Stomach (tissue), 9 donors: ENCODE measurements around the gene KSR2. TPM values are rescaled to one million over a fixed set of nuclear protein-coding genes. Genes with fewer than 3 reads are reported as not detected.

ENCODE experiments used
- DNase-seq, 2 donors: peaks; one replicate each; pipeline versions ENCODE4 v3.0.0 to v3.0.0-alpha.2; 2013 to 2019
- H3K27ac ChIP-seq, 5 donors: fragments of 200-600 bp in 4 of 5; sonication (generic) in 4 of 5; one replicate each; pipeline ENCODE4 v1.5.1; 2013 to 2019; ENCODE audit warnings: mild to moderate bottlenecking in 1 of 5, moderate library complexity in 1 of 5
- H3K27me3 ChIP-seq, 3 donors: fragments of 200-600 bp; sonication (generic); one replicate each; pipeline ENCODE4 v1.5.1; 2017 to 2019; ENCODE audit warnings: mixed run types in 1 of 3
- H3K36me3 ChIP-seq, 4 donors: fragments of 200-600 bp; sonication (generic); 1 replicate in 3 of 4; 2 replicates in 1 of 4; pipeline ENCODE4 v1.5.1; 2016 to 2019
- H3K4me1 ChIP-seq, 4 donors: fragments of 200-600 bp; sonication (generic); one replicate each; pipeline ENCODE4 v1.5.1; 2016 to 2019
- H3K4me3 ChIP-seq, 4 donors: fragments of 200-600 bp; sonication (generic) in 3 of 4; one replicate each; pipeline ENCODE4 v1.5.1; 2016 to 2019; ENCODE audit warnings: mild to moderate bottlenecking in 1 of 4
- H3K9me3 ChIP-seq, 4 donors: fragments of 200-600 bp; sonication (generic); one replicate each; pipeline ENCODE4 v1.5.1; 2016 to 2019
- CTCF ChIP-seq, 7 experiments: fragments of 450-650 bp in 4 of 7; fragments of 200-600 bp in 3 of 7; sonication (generic) in 3 of 7; IDR thresholded peaks; one replicate each; pipeline ENCODE4 v1.5.1; 2016 to 2019; ENCODE audit warnings: antibody characterized with exemption in 7 of 7, control low read depth in 2 of 7, mild to moderate bottlenecking in 1 of 7
- EP300 ChIP-seq: sonication (generic); formaldehyde crosslinking; IDR thresholded peaks from one replicate; pipeline ENCODE4 v1.6.1; 2017; ENCODE audit warnings: antibody characterized with exemption
- POLR2A ChIP-seq, 4 donors: fragments of 450-650 bp; IDR thresholded peaks; one replicate each; pipeline ENCODE4 v1.6.1; 2016; ENCODE audit warnings: antibody characterized with exemption in 4 of 4, control low read depth in 2 of 4, mild to moderate bottlenecking in 1 of 4, moderate library complexity in 1 of 4
- POLR2AphosphoS5 ChIP-seq, 3 donors: sonication (generic); formaldehyde crosslinking; IDR thresholded peaks; one replicate each; pipeline ENCODE4 v1.6.1; 2016; ENCODE audit warnings: antibody characterized with exemption in 3 of 3
- WGBS, 5 donors: extraction: QIAGEN DNeasy Blood & Tissue Kit in 3 of 5; methylation state at CpG; one replicate each; pipeline versions ENCODE4 v1.1.5 to v1.1.7; 2013 to 2018; 5-methylcytosine and 5-hydroxymethylcytosine counted together
- intact Hi-C: fragments of 100-400 bp; cut with DNase I; formaldehyde crosslinking; loops from one replicate; pipeline ENCODE4 v1.15.1; 2023; ENCODE audit warnings: low total_unique reads
- polyA plus RNA-seq, 3 donors: library from polyadenylated mRNA; stranded (reverse); fragments of 200-250 nt; gene quantifications; one replicate each; pipeline ENCODE4 v1.2.3, GENCODE V29; 2013
- total RNA-seq, 5 donors: library from RNA; depleted of rRNA; stranded (reverse); fragments of >200 nt; gene quantifications; one replicate each; pipeline versions ENCODE4 v1.1.0 to v1.2.3, GENCODE V29; 2014 to 2016
- donor health status: healthy with polysubstance abuse.
- donor health status: Bipolar disorder and iron deficiency.
- donor health status: healthy.

Gene KSR2
- total and polyA plus RNA-seq, 8 donors: 0.03 to 1.4 (median 0.26) TPM; not detected in 2

GRCh38 chr12:117467588-117467987 lies 501.2 kb downstream of the KSR2 start:
- Histone ChIP-seq H3K4me1 (no peaks in the 10 kb centered on the region), H3K27ac (no peak overlapping the region), H3K27me3 (peaks cover 0 to 3% (median 0%) of the 10 kb centered on the region in 3 donors), H3K4me3 (no peak overlapping the region), H3K36me3 (no peaks in the 10 kb centered on the region), H3K9me3 (peaks cover 0 to 8% (median 6%) of the 10 kb centered on the region in 4 donors)
- no peak for DNase-seq
- no peak for TF ChIP-seq CTCF (IDR thresholded peaks at IDR 0.05)
- TF ChIP-seq POLR2AphosphoS5 (IDR thresholded peaks at IDR 0.05): no peak
- TF ChIP-seq EP300: no peak
- TF ChIP-seq POLR2A (IDR thresholded peaks at IDR 0.05): no peak
- intact Hi-C loops: no loop called here

GRCh38 chr12:117466677-117467362 lies 502.0 kb downstream of the KSR2 start:
- Histone ChIP-seq H3K4me1 (no peaks in the 10 kb centered on the region), H3K27ac (no peak overlapping the region), H3K9me3 (peaks cover 0 to 8% (median 6%) of the 10 kb centered on the region in 4 donors), H3K36me3 (no peaks in the 10 kb centered on the region), H3K27me3 (peaks cover 0 to 3% (median 0%) of the 10 kb centered on the region in 3 donors), H3K4me3 (no peak overlapping the region)
- TF ChIP-seq CTCF (IDR thresholded peaks at IDR 0.05) (no peak), EP300 (no peak), POLR2A (IDR thresholded peaks at IDR 0.05) (no peak), POLR2AphosphoS5 (IDR thresholded peaks at IDR 0.05) (no peak)
- whole genome bisulfite sequencing, 5 donors: 64 to 78% (median 73%) methylated on average over 20 of the region's 20 CpGs
- no peak for DNase-seq
- intact Hi-C loops: no loop called here

- no peak for TF ChIP-seq CTCF (IDR thresholded peaks at IDR 0.05)
- TF ChIP-seq EP300: no peak
- no peak for TF ChIP-seq POLR2A (IDR thresholded peaks at IDR 0.05)
- TF ChIP-seq POLR2AphosphoS5 (IDR thresholded peaks at IDR 0.05): no peak
Observed at GRCh38 chr12:117461732-117462131, 507.1 kb downstream of the KSR2 start.

GRCh38 chr12:117459229-117459628 lies 509.6 kb downstream of the KSR2 start:
- WGBS, 5 donors: 63 to 88% (median 76%) methylated on average over 1 of the region's 1 CpG
- intact Hi-C loops: no loop called here
- H3K4me1 ChIP-seq: no peaks in the 10 kb centered on the region
- H3K27ac ChIP-seq: no peak overlapping the region
- no peak for TF ChIP-seq POLR2A (IDR thresholded peaks at IDR 0.05)
- no peak for TF ChIP-seq CTCF (IDR thresholded peaks at IDR 0.05)
- TF ChIP-seq EP300: no peak
- TF ChIP-seq POLR2AphosphoS5 (IDR thresholded peaks at IDR 0.05): no peak
- DNase-seq: no peak
- no peak overlapping the region for H3K4me3 ChIP-seq
- no peaks in the 10 kb centered on the region for H3K9me3 ChIP-seq
- H3K27me3 ChIP-seq: no peaks in the 10 kb centered on the region
- no peaks in the 10 kb centered on the region for H3K36me3 ChIP-seq

More at GRCh38 chr12:117461732-117462131, 507.1 kb downstream of the KSR2 start:
- intact Hi-C loops: no loop called here
- 82 to 90% (median 87%) methylated on average over 3 of the region's 3 CpGs for WGBS, 5 donors
- H3K4me3 ChIP-seq: no peak overlapping the region
- DNase-seq: no peak
- H3K27me3 ChIP-seq: peaks cover 0 to under 1% (median 0%) of the 10 kb centered on the region in 3 donors
- H3K9me3 ChIP-seq: no peaks in the 10 kb centered on the region
- no peaks in the 10 kb centered on the region for H3K36me3 ChIP-seq
- H3K27ac ChIP-seq: no peak overlapping the region
- H3K4me1 ChIP-seq: no peaks in the 10 kb centered on the region
